CD8-positive, alpha-beta memory T cell (primary cell): ENCODE measurements around the gene EML6. TPM values are rescaled to one million over a fixed set of nuclear protein-coding genes. Genes with fewer than 3 reads are reported as not detected.

ENCODE experiments used
- CTCF ChIA-PET: fragments of 350-600 bp; sonication (Branson Sonifier 250); formaldehyde crosslinking; loops from one replicate; lab custom pipeline; 2021; ENCODE audit warnings: antibody characterized with exemption; lab: Charles Lee
- POLR2A ChIA-PET: fragments of 350-600 bp; sonication (Branson Sonifier 250); formaldehyde crosslinking; loops from one replicate; lab custom pipeline; 2021; ENCODE audit warnings: antibody characterized with exemption; lab: Charles Lee
- DNase-seq, 5 donors: peaks; one replicate each; pipeline versions ENCODE4 v3.0.0 to v3.0.0-alpha.2; 2020 to 2022; ENCODE audit warnings: mixed read lengths in 1 of 5
- H3K27ac ChIP-seq: one replicate; pipeline ENCODE4 v1.7.0; 2013; ENCODE audit warnings: low read depth, mild to moderate bottlenecking, low read length, moderate library complexity
- H3K27me3 ChIP-seq: 2 replicates; pipeline ENCODE4 v1.7.0; 2013; ENCODE audit warnings: low read length, mild to moderate bottlenecking; ENCODE audit not compliant: insufficient read depth, poor library complexity, severe bottlenecking
- H3K36me3 ChIP-seq: 2 replicates; pipeline ENCODE4 v1.7.0; 2013; ENCODE audit warnings: mild to moderate bottlenecking, low read length, moderate library complexity; ENCODE audit not compliant: insufficient read depth
- H3K4me1 ChIP-seq: 2 replicates; pipeline ENCODE4 v1.7.0; 2013; ENCODE audit warnings: mild to moderate bottlenecking, low read length, moderate library complexity; ENCODE audit not compliant: insufficient read depth
- H3K4me3 ChIP-seq: 2 replicates; pipeline ENCODE4 v1.7.0; 2013; ENCODE audit warnings: mild to moderate bottlenecking, low read length
- H3K9me3 ChIP-seq: 2 replicates; pipeline ENCODE4 v1.7.0; 2013; ENCODE audit warnings: mild to moderate bottlenecking, low read length
- H3K27ac Mint-ChIP-seq, 8 donors: one replicate each; pipeline ENCODE4 v1.8.0; 2020 to 2021; ENCODE audit warnings: mixed read lengths in 8 of 8, mild to moderate bottlenecking in 6 of 8, inconsistent platforms in 3 of 8, moderate library complexity in 3 of 8
- H3K27me3 Mint-ChIP-seq, 2 donors: one replicate each; pipeline ENCODE4 v1.8.0; 2020 to 2021; ENCODE audit warnings: mixed read lengths in 2 of 2, mild to moderate bottlenecking in 1 of 2, moderate library complexity in 1 of 2
- H3K36me3 Mint-ChIP-seq, 3 donors: one replicate each; pipeline ENCODE4 v1.8.0; 2020 to 2021; ENCODE audit warnings: mixed read lengths in 3 of 3, inconsistent platforms in 1 of 3, mild to moderate bottlenecking in 1 of 3
- H3K4me1 Mint-ChIP-seq, 3 donors: one replicate each; pipeline ENCODE4 v1.8.0; 2020 to 2021; ENCODE audit warnings: mixed read lengths in 3 of 3, inconsistent platforms in 1 of 3, mild to moderate bottlenecking in 1 of 3
- H3K4me3 Mint-ChIP-seq, 7 donors: one replicate each; pipeline ENCODE4 v1.8.0; 2020 to 2021; ENCODE audit warnings: mixed read lengths in 7 of 7, mild to moderate bottlenecking in 6 of 7, moderate library complexity in 4 of 7, inconsistent platforms in 2 of 7
- H3K9me3 Mint-ChIP-seq, 5 donors: one replicate each; pipeline ENCODE4 v1.8.0; 2020 to 2022; ENCODE audit warnings: mixed read lengths in 5 of 5, mild to moderate bottlenecking in 3 of 5, moderate library complexity in 2 of 5, inconsistent platforms in 1 of 5
- polyA plus RNA-seq: library from polyadenylated mRNA; unstranded; fragments of 300-500 nt; fragmentation: Illumina TruSeq; gene quantifications from one replicate; pipeline ENCODE4 v1.2.3, GENCODE V29; 2021
- total RNA-seq, 2 experiments: library from RNA; stranded (reverse); gene quantifications; one replicate each; pipeline ENCODE4 v1.2.3, GENCODE V29; 2021

EML6 gene
- total and polyA plus RNA-seq, 3 experiments from 2014 or later: 0.05 to 2.3 (median 1.3) TPM

DNA sequence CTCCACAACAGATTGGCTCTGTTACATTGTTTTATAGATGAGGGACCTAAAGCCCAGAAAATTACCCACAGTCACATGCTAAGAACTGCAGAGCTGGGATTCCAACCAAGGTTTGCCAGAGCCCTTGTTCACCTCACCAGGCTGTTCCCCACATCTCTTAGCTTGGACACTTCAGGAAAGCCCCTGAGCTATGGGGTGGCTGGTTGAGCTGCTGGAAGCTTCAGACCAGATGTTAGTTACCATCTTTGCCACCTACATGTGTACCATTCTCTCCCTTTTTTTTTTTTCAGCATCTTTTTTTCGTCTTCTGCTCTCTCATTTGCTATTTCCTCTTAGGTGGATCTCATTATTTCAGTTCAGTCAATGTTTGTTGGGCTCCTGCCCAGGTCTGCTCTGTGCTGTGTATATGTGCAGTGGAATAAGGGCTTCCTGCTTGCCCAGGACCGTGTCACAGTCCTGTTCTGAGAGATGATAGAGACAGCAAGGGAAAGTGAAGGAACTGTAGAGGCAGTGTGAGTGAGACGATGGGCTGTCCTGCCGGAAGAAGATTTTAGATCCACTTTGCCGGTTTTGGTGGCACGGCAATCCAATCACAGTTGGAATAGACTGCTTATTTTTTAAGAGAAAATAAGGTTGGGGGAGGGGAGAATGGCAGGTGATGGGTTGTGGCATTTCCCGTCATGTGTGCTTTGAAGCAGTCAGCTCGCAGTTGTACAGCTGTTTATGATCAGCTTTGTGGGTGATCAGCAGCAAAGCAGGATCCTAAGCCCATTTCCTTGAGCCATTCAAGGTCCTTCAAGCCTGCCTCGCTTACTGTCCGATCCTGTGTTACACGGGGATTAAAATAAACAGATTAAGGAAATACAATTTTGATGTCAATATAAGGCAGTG lies 174.2 kb downstream of the EML6 start:
- DNase-seq: peak in 1 of 5 donors; percentile 8
- Mint-ChIP-seq H3K36me3 (no peaks in the 10 kb centered on the region), H3K4me3 (peak overlapping the region in 3 of 7 donors; percentile 0 to 4 (median 1)), H3K27me3 (no peaks in the 10 kb centered on the region), H3K27ac (peak overlapping the region in 5 of 8 donors; percentile 4 to 84 (median 32)), H3K9me3 (peaks cover 0 to 3% (median 0%) of the 10 kb centered on the region in 5 donors), H3K4me1 (peaks cover 6 to 13% (median 11%) of the 10 kb centered on the region in 3 donors)
- no peak overlapping the region for H3K4me3 ChIP-seq
- no peak overlapping the region for H3K27ac ChIP-seq
- peaks cover 13% of the 10 kb centered on the region for H3K4me1 ChIP-seq
- no peaks in the 10 kb centered on the region for H3K27me3 ChIP-seq
- no peaks in the 10 kb centered on the region for H3K36me3 ChIP-seq
- no peaks in the 10 kb centered on the region for H3K9me3 ChIP-seq
- POLR2A ChIA-PET: no interaction called here
- CTCF ChIA-PET: no interaction called here

DNA sequence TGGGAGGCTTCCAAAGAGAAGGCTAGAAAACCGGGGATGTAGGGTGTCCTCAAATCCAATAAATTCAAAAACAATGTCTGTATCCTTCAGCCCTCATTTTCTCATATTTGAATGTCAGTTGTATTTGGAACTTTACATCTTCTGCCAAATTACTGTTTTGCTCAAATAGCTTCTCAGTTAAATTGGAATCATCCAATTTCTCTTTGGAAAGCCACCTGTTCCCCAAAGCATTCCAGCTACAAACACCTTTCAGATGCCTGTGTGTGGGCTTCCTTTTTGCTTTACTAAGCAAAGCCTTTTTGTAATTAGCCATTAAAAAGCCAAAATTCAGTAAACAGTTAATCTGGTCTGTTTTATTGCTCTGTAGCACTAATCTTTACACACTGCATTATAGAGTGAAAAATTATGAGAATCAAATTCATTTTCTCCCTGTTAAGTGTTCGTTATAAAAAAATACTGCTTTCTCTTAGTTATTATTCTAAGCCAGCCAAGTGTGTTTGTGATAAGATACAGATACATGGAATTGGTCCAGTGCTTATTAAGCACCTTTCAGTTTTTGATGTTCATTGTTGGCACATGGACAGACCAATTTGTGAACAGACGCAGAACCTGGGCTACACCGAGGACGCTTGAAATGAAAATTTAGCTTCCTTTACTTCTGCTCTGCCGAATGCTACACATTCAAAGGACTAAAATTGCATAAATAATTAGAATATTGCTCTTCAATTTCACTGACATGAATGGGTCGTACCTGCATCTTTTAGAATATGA lies 175.2 kb downstream of the EML6 start:
- Mint-ChIP-seq H3K36me3 (no peaks in the 10 kb centered on the region), H3K27me3 (no peaks in the 10 kb centered on the region), H3K9me3 (peaks cover 0 to 3% (median 0%) of the 10 kb centered on the region in 5 donors), H3K4me3 (peak overlapping the region in 1 of 7 donors; percentile 4), H3K27ac (peak overlapping the region in 2 of 8 donors; percentile 37 to 70), H3K4me1 (peaks cover 6 to 14% (median 13%) of the 10 kb centered on the region in 3 donors)
- no peak overlapping the region for H3K4me3 ChIP-seq
- H3K9me3 ChIP-seq: no peaks in the 10 kb centered on the region
- DNase-seq: no peak
- ChIA-PET CTCF (interaction anchor here (1.4 to 2.7 kb wide), 7 partner anchors 10 to 279 kb away, joined by 3 to 14 read pairs (median 8); no protein-coding TSS in a partner anchor), POLR2A (no interaction called here)
- no peaks in the 10 kb centered on the region for H3K36me3 ChIP-seq
- H3K27ac ChIP-seq: no peak overlapping the region
- H3K27me3 ChIP-seq: no peaks in the 10 kb centered on the region
- H3K4me1 ChIP-seq: peaks cover 13% of the 10 kb centered on the region

- H3K27ac ChIP-seq: no peak overlapping the region
- Mint-ChIP-seq H3K27me3 (no peaks in the 10 kb centered on the region), H3K4me1 (peaks cover 16 to 24% (median 22%) of the 10 kb centered on the region in 3 donors), H3K9me3 (peaks cover 0 to 3% (median 0%) of the 10 kb centered on the region in 5 donors), H3K4me3 (no peak overlapping the region), H3K27ac (no peak overlapping the region), H3K36me3 (no peaks in the 10 kb centered on the region)
- no peaks in the 10 kb centered on the region for H3K36me3 ChIP-seq
- ChIA-PET POLR2A (interaction anchor here (1.1 kb wide), 1 partner anchor 151 kb away, joined by 3 read pairs; the partner anchor contains the start of gene RTN4), CTCF (interaction anchor here (0.9 to 2.7 kb wide), 16 partner anchors 9 to 281 kb away, joined by 3 to 14 read pairs (median 6); no protein-coding TSS in a partner anchor)
- H3K9me3 ChIP-seq: no peaks in the 10 kb centered on the region
- peaks cover 22% of the 10 kb centered on the region for H3K4me1 ChIP-seq
- DNase-seq: peak in 2 of 5 donors; percentile 9 to 10
- H3K4me3 ChIP-seq: no peak overlapping the region
- H3K27me3 ChIP-seq: no peaks in the 10 kb centered on the region
These were observed 176.2 kb downstream of the EML6 start for GRCh38 chr2:54899576-54900200.

- no peaks in the 10 kb centered on the region for H3K36me3 Mint-ChIP-seq
These were observed 177.9 kb downstream of the EML6 start for GRCh38 chr2:54901224-54901986.

GRCh38 chr2:54902763-54903162 lies 179.3 kb downstream of the EML6 start:
- H3K27ac Mint-ChIP-seq: peak overlapping the region in 1 of 8 donors; percentile 40
- ChIA-PET CTCF (no interaction called here), POLR2A (no interaction called here)
- Histone ChIP-seq H3K4me3 (no peak overlapping the region), H3K27ac (no peak overlapping the region), H3K36me3 (no peaks in the 10 kb centered on the region), H3K9me3 (no peaks in the 10 kb centered on the region), H3K4me1 (peaks cover 14% of the 10 kb centered on the region), H3K27me3 (no peaks in the 10 kb centered on the region)
- no peaks in the 10 kb centered on the region for H3K27me3 Mint-ChIP-seq
- H3K9me3 Mint-ChIP-seq: no peaks in the 10 kb centered on the region
- no peaks in the 10 kb centered on the region for H3K36me3 Mint-ChIP-seq
- DNase-seq: no peak
- H3K4me1 Mint-ChIP-seq: peaks cover 13 to 19% (median 18%) of the 10 kb centered on the region in 3 donors
- no peak overlapping the region for H3K4me3 Mint-ChIP-seq

More at GRCh38 chr2:54901224-54901986, 177.9 kb downstream of the EML6 start:
- peaks cover 16 to 24% (median 22%) of the 10 kb centered on the region in 3 donors for H3K4me1 Mint-ChIP-seq
- Histone ChIP-seq H3K9me3 (no peaks in the 10 kb centered on the region), H3K4me1 (peaks cover 22% of the 10 kb centered on the region), H3K36me3 (no peaks in the 10 kb centered on the region), H3K27me3 (no peaks in the 10 kb centered on the region), H3K4me3 (no peak overlapping the region), H3K27ac (no peak overlapping the region)
- DNase-seq: no peak
- H3K27ac Mint-ChIP-seq: no peak overlapping the region
- POLR2A ChIA-PET: no interaction called here
- H3K9me3 Mint-ChIP-seq: no peaks in the 10 kb centered on the region
- no peak overlapping the region for H3K4me3 Mint-ChIP-seq
- no peaks in the 10 kb centered on the region for H3K27me3 Mint-ChIP-seq
- CTCF ChIA-PET: interaction anchor here (0.9 to 2.7 kb wide), 5 partner anchors 63 to 530 kb away, joined by 3 to 14 read pairs (median 8); no protein-coding TSS in a partner anchor

DNA sequence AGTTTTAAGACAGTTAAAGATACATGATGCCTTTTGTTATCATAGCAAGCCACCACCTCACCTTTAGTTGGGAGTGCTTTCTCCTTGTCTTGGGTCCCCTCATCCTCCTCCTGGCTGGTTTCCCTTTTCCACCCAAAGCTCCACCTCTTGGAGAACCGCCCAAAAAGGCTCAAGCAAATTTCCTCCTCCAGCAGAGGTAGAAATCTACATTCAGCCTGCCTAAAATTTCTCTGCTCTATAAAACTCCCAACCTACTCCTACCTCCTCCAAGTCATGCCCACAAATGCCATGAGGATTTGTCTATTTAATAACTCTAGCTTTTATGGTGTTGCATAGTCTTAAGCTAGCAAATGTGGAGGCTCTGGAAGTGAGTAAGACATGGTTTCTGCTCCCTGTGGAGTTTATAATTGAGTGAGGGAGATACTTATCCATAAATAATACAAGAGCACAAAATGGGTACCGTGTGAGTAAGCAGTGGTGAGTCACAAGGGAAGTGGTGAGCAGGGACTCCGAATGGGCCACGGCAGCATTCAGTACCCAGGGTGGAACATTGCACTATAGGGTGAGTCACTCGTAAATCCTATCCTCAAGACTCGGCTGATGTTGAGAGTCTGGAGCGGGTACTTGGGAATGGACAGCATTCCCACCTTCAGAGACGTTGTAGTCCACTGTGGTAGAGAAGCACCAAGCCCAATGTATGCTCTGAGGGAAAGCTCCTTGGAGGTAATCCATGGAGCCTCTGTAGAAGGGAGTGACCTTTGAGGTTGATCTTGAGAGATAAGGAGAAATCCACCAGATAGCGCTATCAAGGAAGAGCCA lies 180.5 kb downstream of the EML6 start:
- Histone ChIP-seq H3K9me3 (no peaks in the 10 kb centered on the region), H3K36me3 (no peaks in the 10 kb centered on the region), H3K27me3 (no peaks in the 10 kb centered on the region), H3K27ac (no peak overlapping the region), H3K4me1 (peaks cover 8% of the 10 kb centered on the region), H3K4me3 (no peak overlapping the region)
- Mint-ChIP-seq H3K27me3 (peaks cover 0 to 2% of the 10 kb centered on the region in 2 donors), H3K4me1 (peaks cover 10 to 12% (median 11%) of the 10 kb centered on the region in 3 donors), H3K27ac (peak overlapping the region in 3 of 8 donors; percentile 8 to 95 (median 73)), H3K36me3 (no peaks in the 10 kb centered on the region), H3K9me3 (no peaks in the 10 kb centered on the region), H3K4me3 (peak overlapping the region in 1 of 7 donors; percentile 1)
- POLR2A ChIA-PET: no interaction called here
- peak in 4 of 5 donors; percentile 4 to 72 (median 20) for DNase-seq
- CTCF ChIA-PET: interaction anchor here (1.2 kb wide), 1 partner anchor 11 kb away, joined by 3 read pairs; no protein-coding TSS in a partner anchor
